GM23338 (cell line): Measurements from ENCODE around the gene ST6GALNAC3. TPM values are rescaled to one million over a fixed set of nuclear protein-coding genes. Genes with fewer than 3 reads are reported as not detected.

ENCODE experiments used
- ATAC-seq: fragments of 200-7000 bp; cut with Tn5 transposase; 3 replicates; pipeline ENCODE4 v1.9.1; 2020
- DNase-seq: peaks from one replicate; pipeline ENCODE4 v3.0.0-alpha.2; 2015; ENCODE audit warnings: low spot score
- H2AFZ ChIP-seq: fragments of 200-600 bp; sonication (generic); 2 replicates; pipeline ENCODE4 v1.8.0; 2016; ENCODE audit warnings: antibody characterized with exemption, mild to moderate bottlenecking, moderate library complexity
- H3F3A ChIP-seq: fragments of 200-600 bp; sonication (generic); replicated peaks from 2 replicates; pipeline ENCODE4 v1.8.0; 2017; ENCODE audit warnings: antibody characterized with exemption, mixed run types, low read depth
- H3K27ac ChIP-seq: fragments of 200-600 bp; sonication (generic); 2 replicates; pipeline ENCODE4 v1.6.1; 2016; ENCODE audit warnings: low read depth
- H3K27me3 ChIP-seq: fragments of 200-600 bp; sonication (generic); 2 replicates; pipeline ENCODE4 v1.8.0; 2016; ENCODE audit warnings: mild to moderate bottlenecking, mixed run types, moderate library complexity; ENCODE audit not compliant: insufficient read depth
- H3K36me3 ChIP-seq: fragments of 200-600 bp; sonication (generic); 2 replicates; pipeline ENCODE4 v1.8.0; 2016; ENCODE audit warnings: mild to moderate bottlenecking; ENCODE audit not compliant: insufficient read depth
- H3K4me1 ChIP-seq: fragments of 200-600 bp; sonication (generic); 2 replicates; pipeline ENCODE4 v1.8.0; 2016; ENCODE audit warnings: mild to moderate bottlenecking, moderate library complexity; ENCODE audit not compliant: insufficient read depth
- H3K4me2 ChIP-seq: fragments of 200-600 bp; sonication (generic); 2 replicates; pipeline ENCODE4 v1.7.1; 2017; ENCODE audit warnings: mixed run types
- H3K4me3 ChIP-seq: fragments of 200-600 bp; sonication (generic); 2 replicates; pipeline ENCODE4 v1.6.1; 2016; ENCODE audit warnings: mixed run types
- H3K79me2 ChIP-seq: fragments of 200-600 bp; sonication (generic); replicated peaks from 2 replicates; pipeline ENCODE4 v1.8.0; 2017; ENCODE audit warnings: mild to moderate bottlenecking; ENCODE audit not compliant: insufficient read depth
- H3K9me2 ChIP-seq: fragments of 200-600 bp; sonication (generic); 2 replicates; pipeline ENCODE4 v1.8.0; 2017; ENCODE audit not compliant: insufficient read depth
- H4K20me1 ChIP-seq: fragments of 200-600 bp; sonication (generic); replicated peaks from 2 replicates; pipeline ENCODE4 v1.8.0; 2017; ENCODE audit warnings: mild to moderate bottlenecking; ENCODE audit not compliant: insufficient read depth
- H3K27ac Mint-ChIP-seq: 2 replicates; pipeline ENCODE4 v1.8.0; 2020; ENCODE audit warnings: inconsistent platforms, mild to moderate bottlenecking, moderate library complexity, mixed read lengths
- H3K27me3 Mint-ChIP-seq: 3 replicates; pipeline ENCODE4 v1.8.0; 2022; ENCODE audit warnings: low read depth, mild to moderate bottlenecking, moderate library complexity, mixed read lengths, inconsistent platforms; ENCODE audit not compliant: insufficient read depth, poor library complexity
- H3K36me3 Mint-ChIP-seq: 3 replicates; pipeline ENCODE4 v1.8.0; 2021; ENCODE audit warnings: low read depth, mild to moderate bottlenecking, inconsistent platforms, moderate library complexity, mixed read lengths
- H3K4me1 Mint-ChIP-seq: 3 replicates; pipeline ENCODE4 v1.8.0; 2020; ENCODE audit warnings: mild to moderate bottlenecking, inconsistent platforms, mixed read lengths
- H3K4me3 Mint-ChIP-seq: 3 replicates; pipeline ENCODE4 v1.8.0; 2021; ENCODE audit warnings: moderate library complexity, mild to moderate bottlenecking, inconsistent platforms, mixed read lengths
- H3K9me3 Mint-ChIP-seq: 3 replicates; pipeline ENCODE4 v1.8.0; 2020; ENCODE audit warnings: moderate library complexity, mild to moderate bottlenecking, inconsistent platforms, mixed read lengths
- CREB1 ChIP-seq: fragments of 250-450 bp; sonication (Bioruptor Pico); IDR thresholded peaks from 2 replicates; pipeline ENCODE4 v1.5.0; 2020; ENCODE audit warnings: low read depth, mild to moderate bottlenecking, moderate library complexity
- CTCF ChIP-seq, 2 experiments: fragments of 200-600 bp in 1 of 2; sonication (generic) in 1 of 2; conservative IDR thresholded peaks; 2 replicates each; pipeline versions ENCODE4 v1.5.1 to v1.6.1; 2016 to 2017; ENCODE audit warnings: antibody characterized with exemption in 2 of 2, low read depth in 2 of 2, mild to moderate bottlenecking in 2 of 2, moderate library complexity in 1 of 2
- ETS1 ChIP-seq: IDR thresholded peaks from 2 replicates; pipeline ENCODE4 v1.6.1; 2016; ENCODE audit warnings: antibody characterized with exemption
- EZH2 ChIP-seq: fragments of 200-600 bp; sonication (generic); IDR thresholded peaks from one replicate; pipeline ENCODE4 v1.8.0; 2017; ENCODE audit warnings: antibody characterized with exemption, mild to moderate bottlenecking, low read depth; ENCODE audit not compliant: unreplicated experiment
- JUNB ChIP-seq: IDR thresholded peaks from one replicate; pipeline ENCODE4 v1.6.1; 2016; ENCODE audit warnings: antibody characterized with exemption; ENCODE audit not compliant: unreplicated experiment
- NANOG ChIP-seq: IDR thresholded peaks from 2 replicates; pipeline ENCODE4 v1.6.1; 2016; ENCODE audit warnings: antibody characterized with exemption, borderline replicate concordance
- POLR2AphosphoS5 ChIP-seq: IDR thresholded peaks from 2 replicates; pipeline ENCODE4 v1.6.1; 2016; ENCODE audit warnings: antibody characterized with exemption, low read depth
- STAT1 ChIP-seq: IDR thresholded peaks from one replicate; pipeline ENCODE4 v1.6.1; 2016; ENCODE audit warnings: antibody characterized with exemption; ENCODE audit not compliant: unreplicated experiment
- ZNF114 ChIP-seq: fragments of 250-450 bp; sonication (Bioruptor Pico); IDR thresholded peaks from 2 replicates; pipeline ENCODE4 v1.5.0; 2020; ENCODE audit warnings: mild to moderate bottlenecking, moderate library complexity
- ZNF331 ChIP-seq: fragments of 250-450 bp; sonication (Bioruptor Pico); IDR thresholded peaks from 2 replicates; pipeline ENCODE4 v1.5.0; 2020; ENCODE audit warnings: low read depth, mild to moderate bottlenecking, moderate library complexity
- ZNF462 ChIP-seq: fragments of 250-450 bp; sonication (Bioruptor Pico); IDR thresholded peaks from 2 replicates; pipeline ENCODE4 v1.5.0; 2020; ENCODE audit warnings: mild to moderate bottlenecking, moderate library complexity
- polyA plus RNA-seq: library from polyadenylated mRNA; unstranded; fragments of >200 nt; fragmentation: Nextera tagmentation; extraction: Ambion mirVana; gene quantifications from 2 replicates; pipeline ENCODE4 v1.2.1, GENCODE V29; 2016
- total RNA-seq: library from RNA; depleted of rRNA; stranded (reverse); fragments of >200 nt; shearing (Covaris generic); gene quantifications from 2 replicates; pipeline ENCODE4 v1.2.3, GENCODE V29; 2014
- TF ChIP-seq, protein P1 (sequence below): IDR thresholded peaks from one replicate; pipeline ENCODE4 v1.6.1; 2018; ENCODE audit warnings: antibody characterized with exemption; ENCODE audit not compliant: unreplicated experiment

ST6GALNAC3 gene
- total and polyA plus RNA-seq, 2 experiments from 2014 or later, result 4.7 to 11.6 TPM

DNA sequence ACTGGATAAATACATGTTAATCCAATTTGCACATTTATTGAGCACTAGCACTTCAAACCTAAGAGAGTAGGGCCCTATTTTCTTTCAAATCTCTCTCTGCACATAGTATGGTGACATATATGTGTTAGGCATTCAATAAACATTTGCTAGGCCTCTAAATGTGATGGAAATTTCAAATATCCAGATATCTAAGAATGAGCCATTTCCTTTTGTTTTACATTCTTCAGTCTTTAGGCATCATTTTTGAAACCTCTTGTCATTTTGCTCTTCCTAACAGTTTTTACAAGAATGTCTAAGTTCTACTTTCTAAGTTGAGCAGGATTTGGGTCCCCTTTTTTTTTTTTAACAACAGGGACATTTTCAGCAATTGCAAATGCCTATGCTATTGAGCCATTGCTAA, 397.0 kb downstream of the ST6GALNAC3 start:
- no peaks in the 10 kb centered on the region; the same call in 2 of the 3 replicates for H3K9me3 Mint-ChIP-seq
- no peaks in the 10 kb centered on the region for H3K36me3 Mint-ChIP-seq
- no peaks in the 10 kb centered on the region for H3K27me3 Mint-ChIP-seq
- Histone ChIP-seq H3K9me2 (no peaks in the 10 kb centered on the region), H3K79me2 (no peaks in the 10 kb centered on the region), H2AFZ (no peak overlapping the region), H4K20me1 (no peaks in the 10 kb centered on the region), H3K36me3 (no peaks in the 10 kb centered on the region), H3K4me2 (no peak overlapping the region), H3K4me3 (no peak overlapping the region), H3K27me3 (no peaks in the 10 kb centered on the region), H3F3A (no peaks in the 10 kb centered on the region), H3K4me1 (0 out of 2 replicates have a peak, but pooled peaks cover 7% of the 10 kb centered on the region), H3K27ac (no peak overlapping the region)
- TF ChIP-seq CTCF (conservative IDR thresholded peaks at IDR 0.05; ENCODE audit: low read depth in 2 of 2) (no peak), JUNB (no peak), EZH2 (no peak), STAT1 (no peak), ZNF331 (CRISPR knock-in tag) (no peak), ZNF114 (CRISPR knock-in tag) (no peak), CREB1 (CRISPR knock-in tag) (no peak), NANOG (no peak), ETS1 (no peak), POLR2AphosphoS5 (no peak), ZNF462 (CRISPR knock-in tag) (no peak)
- TF ChIP-seq, protein P1, sequence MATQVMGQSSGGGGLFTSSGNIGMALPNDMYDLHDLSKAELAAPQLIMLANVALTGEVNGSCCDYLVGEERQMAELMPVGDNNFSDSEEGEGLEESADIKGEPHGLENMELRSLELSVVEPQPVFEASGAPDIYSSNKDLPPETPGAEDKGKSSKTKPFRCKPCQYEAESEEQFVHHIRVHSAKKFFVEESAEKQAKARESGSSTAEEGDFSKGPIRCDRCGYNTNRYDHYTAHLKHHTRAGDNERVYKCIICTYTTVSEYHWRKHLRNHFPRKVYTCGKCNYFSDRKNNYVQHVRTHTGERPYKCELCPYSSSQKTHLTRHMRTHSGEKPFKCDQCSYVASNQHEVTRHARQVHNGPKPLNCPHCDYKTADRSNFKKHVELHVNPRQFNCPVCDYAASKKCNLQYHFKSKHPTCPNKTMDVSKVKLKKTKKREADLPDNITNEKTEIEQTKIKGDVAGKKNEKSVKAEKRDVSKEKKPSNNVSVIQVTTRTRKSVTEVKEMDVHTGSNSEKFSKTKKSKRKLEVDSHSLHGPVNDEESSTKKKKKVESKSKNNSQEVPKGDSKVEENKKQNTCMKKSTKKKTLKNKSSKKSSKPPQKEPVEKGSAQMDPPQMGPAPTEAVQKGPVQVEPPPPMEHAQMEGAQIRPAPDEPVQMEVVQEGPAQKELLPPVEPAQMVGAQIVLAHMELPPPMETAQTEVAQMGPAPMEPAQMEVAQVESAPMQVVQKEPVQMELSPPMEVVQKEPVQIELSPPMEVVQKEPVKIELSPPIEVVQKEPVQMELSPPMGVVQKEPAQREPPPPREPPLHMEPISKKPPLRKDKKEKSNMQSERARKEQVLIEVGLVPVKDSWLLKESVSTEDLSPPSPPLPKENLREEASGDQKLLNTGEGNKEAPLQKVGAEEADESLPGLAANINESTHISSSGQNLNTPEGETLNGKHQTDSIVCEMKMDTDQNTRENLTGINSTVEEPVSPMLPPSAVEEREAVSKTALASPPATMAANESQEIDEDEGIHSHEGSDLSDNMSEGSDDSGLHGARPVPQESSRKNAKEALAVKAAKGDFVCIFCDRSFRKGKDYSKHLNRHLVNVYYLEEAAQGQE, result no peak
- no peak for DNase-seq
- no peak overlapping the region for H3K27ac Mint-ChIP-seq
- H3K4me1 Mint-ChIP-seq, result peaks cover 20% of the 10 kb centered on the region; the same call in 2 of the 3 replicates
- H3K4me3 Mint-ChIP-seq, result no peak overlapping the region
- ATAC-seq, result no peak
